ENCODE data around the gene NKX6-2.

Gene NKX6-2

GRCh38 chr10:132787495-132788179, 1.7 kb upstream of the NKX6-2 start (continued):
- TF ChIP-seq SP3 (tag by site-specific recombination; IDR thresholded peaks at IDR 0.05) (peak; percentile 68), SP2 (tag by site-specific recombination; IDR thresholded peaks at IDR 0.05) (peak; percentile 19; the same call in 1 of the 2 replicates), KLF16 (tag by site-specific recombination; IDR thresholded peaks at IDR 0.05) (no peak), ZNF600 (tag by site-specific recombination; IDR thresholded peaks at IDR 0.05) (peak; percentile 23; the same call in 1 of the 2 replicates), ZNF549 (tag by site-specific recombination; IDR thresholded peaks at IDR 0.05) (no peak), YY2 (tag by site-specific recombination; IDR thresholded peaks at IDR 0.05) (no peak), KLF9 (tag by site-specific recombination; IDR thresholded peaks at IDR 0.05; ENCODE audit: low read depth) (peak; percentile 91), ZNF514 (tag by site-specific recombination; IDR thresholded peaks at IDR 0.05) (no peak)
- TF ChIP-seq, protein P1, sequence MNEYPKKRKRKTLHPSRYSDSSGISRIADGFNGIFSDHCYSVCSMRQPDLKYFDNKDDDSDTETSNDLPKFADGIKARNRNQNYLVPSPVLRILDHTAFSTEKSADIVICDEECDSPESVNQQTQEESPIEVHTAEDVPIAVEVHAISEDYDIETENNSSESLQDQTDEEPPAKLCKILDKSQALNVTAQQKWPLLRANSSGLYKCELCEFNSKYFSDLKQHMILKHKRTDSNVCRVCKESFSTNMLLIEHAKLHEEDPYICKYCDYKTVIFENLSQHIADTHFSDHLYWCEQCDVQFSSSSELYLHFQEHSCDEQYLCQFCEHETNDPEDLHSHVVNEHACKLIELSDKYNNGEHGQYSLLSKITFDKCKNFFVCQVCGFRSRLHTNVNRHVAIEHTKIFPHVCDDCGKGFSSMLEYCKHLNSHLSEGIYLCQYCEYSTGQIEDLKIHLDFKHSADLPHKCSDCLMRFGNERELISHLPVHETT (tag by site-specific recombination; IDR thresholded peaks at IDR 0.05): no peak

- no peak overlapping the region for H3K4me3 ChIP-seq (ENCODE audit: low read depth, low read length)
- POLR2A ChIA-PET: no interaction called here
- TF ChIP-seq KLF17 (tag by site-specific recombination; IDR thresholded peaks at IDR 0.05): no peak
- no peak for TF ChIP-seq ZNF214 (tag by site-specific recombination; IDR thresholded peaks at IDR 0.05; ENCODE audit: borderline replicate concordance)
- TF ChIP-seq ZNF670 (tag by site-specific recombination; IDR thresholded peaks at IDR 0.05; ENCODE audit: low read depth): no peak
- no peak for TF ChIP-seq ZNF660 (tag by site-specific recombination; IDR thresholded peaks at IDR 0.05)
- no peak for TF ChIP-seq ZNF548 (tag by site-specific recombination; IDR thresholded peaks at IDR 0.05)
- TF ChIP-seq ZNF148 (tag by site-specific recombination; IDR thresholded peaks at IDR 0.05; ENCODE audit: borderline replicate concordance): no peak
- TF ChIP-seq OSR2 (tag by site-specific recombination; IDR thresholded peaks at IDR 0.05): no peak
- no peak for TF ChIP-seq ZNF18 (tag by site-specific recombination; IDR thresholded peaks at IDR 0.05)
- no peak for TF ChIP-seq ZNF629 (tag by site-specific recombination; IDR thresholded peaks at IDR 0.05)
- TF ChIP-seq ZIC2 (tag by site-specific recombination; IDR thresholded peaks at IDR 0.05): peak; percentile 44
- no peak for TF ChIP-seq ZNF624 (tag by site-specific recombination; IDR thresholded peaks at IDR 0.05)
- TF ChIP-seq KLF16 (tag by site-specific recombination; IDR thresholded peaks at IDR 0.05): no peak
- TF ChIP-seq ZNF2 (tag by site-specific recombination; IDR thresholded peaks at IDR 0.05): no peak
- peak; percentile 27; the same call in 1 of the 2 replicates for TF ChIP-seq ZBTB20 (tag by site-specific recombination; IDR thresholded peaks at IDR 0.05)
- TF ChIP-seq WT1 (tag by site-specific recombination; IDR thresholded peaks at IDR 0.05): no peak
- no peak for TF ChIP-seq ZNF341 (tag by site-specific recombination; IDR thresholded peaks at IDR 0.05; ENCODE audit: low read depth)
- TF ChIP-seq GLIS2 (tag by site-specific recombination; IDR thresholded peaks at IDR 0.05): peak; percentile 9
- no peak for TF ChIP-seq HOXC10 (CRISPR knock-in tag; IDR thresholded peaks at IDR 0.05)
- TF ChIP-seq ZNF664 (tag by site-specific recombination; IDR thresholded peaks at IDR 0.05): no peak
- TF ChIP-seq, protein P2, sequence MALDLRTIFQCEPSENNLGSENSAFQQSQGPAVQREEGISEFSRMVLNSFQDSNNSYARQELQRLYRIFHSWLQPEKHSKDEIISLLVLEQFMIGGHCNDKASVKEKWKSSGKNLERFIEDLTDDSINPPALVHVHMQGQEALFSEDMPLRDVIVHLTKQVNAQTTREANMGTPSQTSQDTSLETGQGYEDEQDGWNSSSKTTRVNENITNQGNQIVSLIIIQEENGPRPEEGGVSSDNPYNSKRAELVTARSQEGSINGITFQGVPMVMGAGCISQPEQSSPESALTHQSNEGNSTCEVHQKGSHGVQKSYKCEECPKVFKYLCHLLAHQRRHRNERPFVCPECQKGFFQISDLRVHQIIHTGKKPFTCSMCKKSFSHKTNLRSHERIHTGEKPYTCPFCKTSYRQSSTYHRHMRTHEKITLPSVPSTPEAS (tag by site-specific recombination; IDR thresholded peaks at IDR 0.05): no peak
- TF ChIP-seq ZEB2 (tag by site-specific recombination; IDR thresholded peaks at IDR 0.05): 0 out of 2 replicates have a peak, but pooled peaks have one; percentile 31
Measured at GRCh38 chr10:132786884-132787494, 1.0 kb upstream of the NKX6-2 start.

More at GRCh38 chr10:132786884-132787494, 1.0 kb upstream of the NKX6-2 start:
- Histone ChIP-seq H3K36me3 (ENCODE audit: control insufficient read depth in 2 of 2, insufficient read depth in 1 of 2, low read length in 2 of 2) (no peaks in the 10 kb centered on the region), H3K27ac (ENCODE audit: extremely low read depth, low read depth, low read length) (no peak overlapping the region), H3K9me3 (ENCODE audit: control insufficient read depth, insufficient read depth, low read depth, low read length) (no peaks in the 10 kb centered on the region), H3K4me1 (ENCODE audit: control insufficient read depth, insufficient read depth, low read length) (peaks cover 3% of the 10 kb centered on the region)
- CTCF ChIA-PET: no interaction called here

All from HEK293 (cell line).